Prostate gland (tissue), 2 donors: ENCODE results near the gene CRIP2.

Experiments
- CTCF ChIP-seq, 4 experiments: fragments of 200-600 bp in 2 of 4; fragments of 450-650 bp in 2 of 4; sonication (generic) in 2 of 4; IDR thresholded peaks; 1 replicate in 3 of 4; 2 replicates in 1 of 4; pipeline ENCODE4 v1.5.1; 2016 to 2019; ENCODE audit warnings: antibody characterized with exemption in 4 of 4, mild to moderate bottlenecking in 2 of 4, moderate library complexity in 2 of 4
- POLR2A ChIP-seq: fragments of 450-650 bp; IDR thresholded peaks from one replicate; pipeline ENCODE4 v1.6.1; 2016; ENCODE audit warnings: antibody characterized with exemption, mild to moderate bottlenecking

- TF ChIP-seq POLR2A (no peak), CTCF (IDR thresholded peaks at IDR 0.05) (no peak)
Measured at GRCh38 chr14:105444859-105445258, 29.8 kb upstream of the CRIP2 start.
